ENCODE measurements around the gene ZBTB4. TPM values are rescaled to one million over a fixed set of nuclear protein-coding genes. Genes with fewer than 3 reads are reported as not detected.

The ZBTB4 gene
- polyA plus RNA-seq, 5 donors = 36.6 to 52.9 (median 43.8) TPM

GRCh38 chr17:7425756-7426155 lies 53.7 kb downstream of the ZBTB4 start:
- DNase-seq = no peak

- no peak for DNase-seq
Observed at GRCh38 chr17:7425316-7425715, 54.1 kb downstream of the ZBTB4 start, which contains the start of gene SPEM2. Gene SPEM2 (plus strand): TSS chr17:7425616. CDS start chr17:7425689, 73 bp downstream.

GRCh38 chr17:7423679-7424078 lies 55.8 kb downstream of the ZBTB4 start:
- DNase-seq = no peak

GRCh38 chr17:7421186-7421585 lies 58.2 kb downstream of the ZBTB4 start:
- DNase-seq = no peak

GRCh38 chr17:7419819-7420610 lies 59.4 kb downstream of the ZBTB4 start, which contains the start of gene SPEM1:
Gene SPEM1 (plus strand): TSS chr17:7420324. CDS start chr17:7420385, 61 bp downstream.
- peak; percentile 45 to 54 for DNase-seq

- no peak for DNase-seq
Observed at GRCh38 chr17:7418472-7419152, 60.8 kb downstream of the ZBTB4 start.

GRCh38 chr17:7417056-7417655 lies 62.3 kb downstream of the ZBTB4 start:
- no peak for DNase-seq

- DNase-seq = no peak
Observed at GRCh38 chr17:7416323-7416722, 63.1 kb downstream of the ZBTB4 start.

- no peak for DNase-seq
Observed at GRCh38 chr17:7415784-7416183, 63.6 kb downstream of the ZBTB4 start.

- no peak for DNase-seq
Observed at GRCh38 chr17:7414837-7415236, 64.6 kb downstream of the ZBTB4 start.

GRCh38 chr17:7413346-7413985 lies 66.0 kb downstream of the ZBTB4 start:
- DNase-seq = no peak

- DNase-seq = no peak
Observed at GRCh38 chr17:7411427-7411750, 68.0 kb downstream of the ZBTB4 start.

- no peak for DNase-seq
Observed at GRCh38 chr17:7410634-7411426, 68.6 kb downstream of the ZBTB4 start.

GRCh38 chr17:7409716-7410115 lies 69.7 kb downstream of the ZBTB4 start:
- no peak for DNase-seq

Other genes starting within 250 kb of the ZBTB4 start
- gene DVL2, start 245.1 kb downstream of the ZBTB4 start, polyA plus RNA-seq (ENCODE audit: insufficient read depth in 1 of 5, insufficient read length in 5 of 5, low replicate concordance in 1 of 5) = 10 to 100 TPM; 42.5 to 62.9 (median 56.0) TPM
- gene PHF23, start 240.2 kb downstream of the ZBTB4 start, polyA plus RNA-seq (ENCODE audit: insufficient read depth in 1 of 5, insufficient read length in 5 of 5, low replicate concordance in 1 of 5) = 10 to 100 TPM; 32.7 to 58.8 (median 46.7) TPM
- gene GABARAP, start 237.2 kb downstream of the ZBTB4 start, polyA plus RNA-seq (ENCODE audit: insufficient read depth in 1 of 5, insufficient read length in 5 of 5, low replicate concordance in 1 of 5) = 100 to 1,000 TPM; 375 to 529 (median 415) TPM
- 100 to 1,000 TPM; 128 to 156 (median 146) TPM for gene CTDNEP1, start 227.9 kb downstream of the ZBTB4 start, polyA plus RNA-seq (ENCODE audit: insufficient read depth in 1 of 5, insufficient read length in 5 of 5, low replicate concordance in 1 of 5)
- 10 to 100 TPM; 36.6 to 49.7 (median 40.6) TPM for gene ELP5, start 227.4 kb downstream of the ZBTB4 start, polyA plus RNA-seq (ENCODE audit: insufficient read depth in 1 of 5, insufficient read length in 5 of 5, low replicate concordance in 1 of 5)
- gene CLDN7, start 217.2 kb downstream of the ZBTB4 start, polyA plus RNA-seq (ENCODE audit: insufficient read depth in 1 of 5, insufficient read length in 5 of 5, low replicate concordance in 1 of 5) = 10 to 100 TPM; 22.3 to 35.1 (median 33.6) TPM
- 1 to 10 TPM in 4 of 5 donors, under 1 TPM in 1; 0.80 to 2.7 (median 1.2) TPM for gene SLC2A4, start 197.9 kb downstream of the ZBTB4 start, polyA plus RNA-seq (ENCODE audit: insufficient read depth in 1 of 5, insufficient read length in 5 of 5, low replicate concordance in 1 of 5)
- gene YBX2, start 185.0 kb downstream of the ZBTB4 start, polyA plus RNA-seq (ENCODE audit: insufficient read depth in 1 of 5, insufficient read length in 5 of 5, low replicate concordance in 1 of 5) = 1 to 10 TPM; 1.2 to 2.4 (median 1.4) TPM
- 100 to 1,000 TPM; 224 to 373 (median 229) TPM for gene EIF5A, start 172.0 kb downstream of the ZBTB4 start, polyA plus RNA-seq (ENCODE audit: insufficient read depth in 1 of 5, insufficient read length in 5 of 5, low replicate concordance in 1 of 5)
- gene GPS2, start 164.3 kb downstream of the ZBTB4 start, polyA plus RNA-seq (ENCODE audit: insufficient read depth in 1 of 5, insufficient read length in 5 of 5, low replicate concordance in 1 of 5) = 10 to 100 TPM; 65.7 to 91.2 (median 81.3) TPM
- gene NEURL4, start 150.3 kb downstream of the ZBTB4 start, polyA plus RNA-seq (ENCODE audit: insufficient read depth in 1 of 5, insufficient read length in 5 of 5, low replicate concordance in 1 of 5) = 10 to 100 TPM; 19.7 to 31.2 (median 28.1) TPM
- gene ACAP1, start 143.1 kb downstream of the ZBTB4 start, polyA plus RNA-seq (ENCODE audit: insufficient read depth in 1 of 5, insufficient read length in 5 of 5, low replicate concordance in 1 of 5) = 1 to 10 TPM; 5.5 to 9.9 (median 7.5) TPM
- gene KCTD11, start 127.5 kb downstream of the ZBTB4 start, polyA plus RNA-seq (ENCODE audit: insufficient read depth in 1 of 5, insufficient read length in 5 of 5, low replicate concordance in 1 of 5) = 10 to 100 TPM in 3 of 5 donors, 1 to 10 TPM in 2; 9.6 to 13.9 (median 10.3) TPM
- gene TMEM95, start 124.5 kb downstream of the ZBTB4 start, polyA plus RNA-seq (ENCODE audit: insufficient read depth in 1 of 5, insufficient read length in 5 of 5, low replicate concordance in 1 of 5) = not detected
- gene TNK1, start 98.5 kb downstream of the ZBTB4 start, polyA plus RNA-seq (ENCODE audit: insufficient read depth in 1 of 5, insufficient read length in 5 of 5, low replicate concordance in 1 of 5) = 1 to 10 TPM; 5.1 to 6.8 (median 6.7) TPM
- gene PLSCR3, start 85.1 kb downstream of the ZBTB4 start, polyA plus RNA-seq (ENCODE audit: insufficient read depth in 1 of 5, insufficient read length in 5 of 5, low replicate concordance in 1 of 5) = 10 to 100 TPM; 39.3 to 74.6 (median 57.6) TPM
- gene TMEM256, start 75.5 kb downstream of the ZBTB4 start, polyA plus RNA-seq (ENCODE audit: insufficient read depth in 1 of 5, insufficient read length in 5 of 5, low replicate concordance in 1 of 5) = 10 to 100 TPM; 67.5 to 86.1 (median 74.5) TPM
- gene NLGN2, start 71.8 kb downstream of the ZBTB4 start, polyA plus RNA-seq (ENCODE audit: insufficient read depth in 1 of 5, insufficient read length in 5 of 5, low replicate concordance in 1 of 5) = 10 to 100 TPM; 22.6 to 36.3 (median 31.7) TPM
- gene SPEM1, start 59.3 kb downstream of the ZBTB4 start, polyA plus RNA-seq (ENCODE audit: insufficient read depth in 1 of 5, insufficient read length in 5 of 5, low replicate concordance in 1 of 5) = not detected
- not detected for gene SPEM2, start 54.0 kb downstream of the ZBTB4 start, polyA plus RNA-seq (ENCODE audit: insufficient read depth in 1 of 5, insufficient read length in 5 of 5, low replicate concordance in 1 of 5)
- not detected for gene SPEM3, start 50.8 kb downstream of the ZBTB4 start, polyA plus RNA-seq (ENCODE audit: insufficient read depth in 1 of 5, insufficient read length in 5 of 5, low replicate concordance in 1 of 5)
- gene TMEM102, start 44.2 kb downstream of the ZBTB4 start, polyA plus RNA-seq (ENCODE audit: insufficient read depth in 1 of 5, insufficient read length in 5 of 5, low replicate concordance in 1 of 5) = 1 to 10 TPM; 2.1 to 3.2 (median 2.4) TPM
- 1 to 10 TPM; 1.4 to 2.5 (median 1.9) TPM for gene FGF11, start 40.1 kb downstream of the ZBTB4 start, polyA plus RNA-seq (ENCODE audit: insufficient read depth in 1 of 5, insufficient read length in 5 of 5, low replicate concordance in 1 of 5)
- 10 to 100 TPM in 3 of 5 donors, 1 to 10 TPM in 2; 9.0 to 14.8 (median 10.5) TPM for gene CHRNB1, start 34.6 kb downstream of the ZBTB4 start, polyA plus RNA-seq (ENCODE audit: insufficient read depth in 1 of 5, insufficient read length in 5 of 5, low replicate concordance in 1 of 5)
- gene SLC35G6, start 1.8 kb upstream of the ZBTB4 start, polyA plus RNA-seq (ENCODE audit: insufficient read depth in 1 of 5, insufficient read length in 5 of 5, low replicate concordance in 1 of 5) = under 1 TPM; 0.15 to 0.40 (median 0.35) TPM
- gene POLR2A, start 4.7 kb upstream of the ZBTB4 start, polyA plus RNA-seq (ENCODE audit: insufficient read depth in 1 of 5, insufficient read length in 5 of 5, low replicate concordance in 1 of 5) = 100 to 1,000 TPM in 1 of 5 donors, 10 to 100 TPM in 4; 79.6 to 127 (median 89.6) TPM
- 10 to 100 TPM; 20.1 to 40.5 (median 31.3) TPM for gene TNFSF12, start 69.4 kb upstream of the ZBTB4 start, polyA plus RNA-seq (ENCODE audit: insufficient read depth in 1 of 5, insufficient read length in 5 of 5, low replicate concordance in 1 of 5)
- 10 to 100 TPM; 16.2 to 23.2 (median 17.2) TPM for gene TNFSF13, start 79.1 kb upstream of the ZBTB4 start, polyA plus RNA-seq (ENCODE audit: insufficient read depth in 1 of 5, insufficient read length in 5 of 5, low replicate concordance in 1 of 5)
- 10 to 100 TPM; 61.1 to 72.4 (median 70.5) TPM for gene SENP3, start 82.3 kb upstream of the ZBTB4 start, polyA plus RNA-seq (ENCODE audit: insufficient read depth in 1 of 5, insufficient read length in 5 of 5, low replicate concordance in 1 of 5)
- gene CD68, start 100.0 kb upstream of the ZBTB4 start, polyA plus RNA-seq (ENCODE audit: insufficient read depth in 1 of 5, insufficient read length in 5 of 5, low replicate concordance in 1 of 5) = 10 to 100 TPM; 30.7 to 40.7 (median 32.3) TPM
- gene MPDU1, start 104.2 kb upstream of the ZBTB4 start, polyA plus RNA-seq (ENCODE audit: insufficient read depth in 1 of 5, insufficient read length in 5 of 5, low replicate concordance in 1 of 5) = 10 to 100 TPM; 83.2 to 98.1 (median 93.5) TPM
- 1 to 10 TPM; 1.4 to 2.5 (median 1.8) TPM for gene SOX15, start 110.5 kb upstream of the ZBTB4 start, polyA plus RNA-seq (ENCODE audit: insufficient read depth in 1 of 5, insufficient read length in 5 of 5, low replicate concordance in 1 of 5)
- gene FXR2, start 135.3 kb upstream of the ZBTB4 start, polyA plus RNA-seq (ENCODE audit: insufficient read depth in 1 of 5, insufficient read length in 5 of 5, low replicate concordance in 1 of 5) = 10 to 100 TPM; 33.0 to 43.8 (median 38.6) TPM
- gene SAT2, start 148.2 kb upstream of the ZBTB4 start, polyA plus RNA-seq (ENCODE audit: insufficient read depth in 1 of 5, insufficient read length in 5 of 5, low replicate concordance in 1 of 5) = 10 to 100 TPM; 70.6 to 93.8 (median 86.2) TPM
- 1 to 10 TPM; 1.1 to 2.0 (median 1.2) TPM for gene SHBG, start 150.5 kb upstream of the ZBTB4 start, polyA plus RNA-seq (ENCODE audit: insufficient read depth in 1 of 5, insufficient read length in 5 of 5, low replicate concordance in 1 of 5)
- 10 to 100 TPM; 20.5 to 31.5 (median 25.5) TPM for gene ATP1B2, start 171.3 kb upstream of the ZBTB4 start, polyA plus RNA-seq (ENCODE audit: insufficient read depth in 1 of 5, insufficient read length in 5 of 5, low replicate concordance in 1 of 5)
- gene TP53, start 207.9 kb upstream of the ZBTB4 start, polyA plus RNA-seq (ENCODE audit: insufficient read depth in 1 of 5, insufficient read length in 5 of 5, low replicate concordance in 1 of 5) = 10 to 100 TPM; 68.9 to 88.2 (median 78.4) TPM
- gene WRAP53, start 208.8 kb upstream of the ZBTB4 start, polyA plus RNA-seq (ENCODE audit: insufficient read depth in 1 of 5, insufficient read length in 5 of 5, low replicate concordance in 1 of 5) = 10 to 100 TPM; 10.3 to 17.5 (median 13.3) TPM
- gene EFNB3, start 225.6 kb upstream of the ZBTB4 start, polyA plus RNA-seq (ENCODE audit: insufficient read depth in 1 of 5, insufficient read length in 5 of 5, low replicate concordance in 1 of 5) = 10 to 100 TPM; 28.2 to 37.8 (median 32.1) TPM
- gene DNAH2, start 238.1 kb upstream of the ZBTB4 start, polyA plus RNA-seq (ENCODE audit: insufficient read depth in 1 of 5, insufficient read length in 5 of 5, low replicate concordance in 1 of 5) = 1 to 10 TPM; 1.1 to 3.8 (median 2.1) TPM

All from right lung (tissue), 5 donors.